ENCODE measurements around the gene ID2. TPM values are rescaled to one million over a fixed set of nuclear protein-coding genes. Genes with fewer than 3 reads are reported as not detected.

The ID2 gene
- total and polyA plus RNA-seq, 2 donors (not counting 1 experiment from before 2014, with no cell fraction given): 15.0 to 25.9 TPM

- no peaks in the 10 kb centered on the region for H3K79me2 ChIP-seq (ENCODE audit: control insufficient read depth, insufficient read depth, low read length)
- no peaks in the 10 kb centered on the region for H3K36me3 ChIP-seq (replicated peaks in 1 of 2; ENCODE audit: control extremely low read depth in 1 of 2, control insufficient read depth in 1 of 2, extremely low read depth in 1 of 2, insufficient read depth in 2 of 2, low read length in 1 of 2)
- no peaks in the 10 kb centered on the region for H4K20me1 ChIP-seq (ENCODE audit: control insufficient read depth, insufficient read depth, low read length, poor library complexity, severe bottlenecking)
- WGBS (ENCODE audit: insufficient coverage): 58% methylated on average over 7 of the region's 7 CpGs
- no peaks in the 10 kb centered on the region for H3K4me1 Mint-ChIP-seq
- TF ChIP-seq EZH2 (IDR thresholded peaks at IDR 0.05; ENCODE audit: borderline replicate concordance, insufficient read depth, low read depth, low read length, poor library complexity, severe bottlenecking): no peak
- TF ChIP-seq CTCF (IDR thresholded peaks at IDR 0.05): no peak
- no peak overlapping the region for H3K4me3 ChIP-seq (ENCODE audit: control extremely low read depth in 1 of 5, extremely low read depth in 1 of 5, insufficient read depth in 1 of 5, low read depth in 2 of 5, low read length in 4 of 5)
- no peak overlapping the region for H3K9ac ChIP-seq (ENCODE audit: low read length)
- H3K27me3 Mint-ChIP-seq: peaks cover 45% of the 10 kb centered on the region
- H3K9me3 Mint-ChIP-seq (ENCODE audit: insufficient read depth): no peaks in the 10 kb centered on the region
- ATAC-seq (ENCODE audit: low read depth) (no peak), DNase-seq (no peak)
- intact Hi-C loops (cut with micrococcal nuclease): no loop called here
- CTCF ChIA-PET: interaction anchor here (1.2 kb wide), 1 partner anchor 14 kb away, joined by 3 read pairs; no protein-coding TSS in a partner anchor
- H3K27ac ChIP-seq (ENCODE audit: low read length in 2 of 2): no peak overlapping the region
- POLR2A ChIA-PET: no interaction called here
- H3K4me2 ChIP-seq (replicated peaks; ENCODE audit: low read depth, low read length, poor library complexity, severe bottlenecking): no peak overlapping the region
- peaks cover 0 to 14% (median 7%) of the 10 kb centered on the region in 4 experiments for H3K27me3 ChIP-seq (replicated peaks in 1 of 4; ENCODE audit: control extremely low read depth in 1 of 4, control insufficient read depth in 3 of 4, insufficient read depth in 4 of 4, low read length in 3 of 4)
- H3K27ac Mint-ChIP-seq: no peak overlapping the region
- H3K4me1 ChIP-seq (ENCODE audit: control insufficient read depth in 2 of 2, insufficient read depth in 2 of 2, low read length in 2 of 2): no peaks in the 10 kb centered on the region
- no peak overlapping the region for H2AFZ ChIP-seq (ENCODE audit: insufficient read depth, low read depth, low read length, poor library complexity, severe bottlenecking)
- H3K4me3 Mint-ChIP-seq: no peak overlapping the region
- peaks cover 0 to 8% (median 1%) of the 10 kb centered on the region in 3 donors for H3K9me3 ChIP-seq (ENCODE audit: control extremely low read depth in 1 of 3, control insufficient read depth in 2 of 3, insufficient read depth in 1 of 3, low read length in 2 of 3)
These were observed 10.9 kb downstream of the ID2 start for GRCh38 chr2:8692783-8693156.

GRCh38 chr2:8693157-8693821 lies 11.4 kb downstream of the ID2 start:
- Mint-ChIP-seq H3K27me3 (peaks cover 42% of the 10 kb centered on the region), H3K9me3 (ENCODE audit: insufficient read depth) (no peaks in the 10 kb centered on the region), H3K27ac (no peak overlapping the region), H3K4me1 (no peaks in the 10 kb centered on the region), H3K4me3 (no peak overlapping the region)
- intact Hi-C loops (cut with micrococcal nuclease): no loop called here
- Histone ChIP-seq H3K79me2 (ENCODE audit: control insufficient read depth, insufficient read depth, low read length) (no peaks in the 10 kb centered on the region), H3K36me3 (replicated peaks in 1 of 2; ENCODE audit: control extremely low read depth in 1 of 2, control insufficient read depth in 1 of 2, extremely low read depth in 1 of 2, insufficient read depth in 2 of 2, low read length in 1 of 2) (no peaks in the 10 kb centered on the region), H3K9ac (ENCODE audit: low read length) (no peak overlapping the region), H3K27me3 (replicated peaks in 1 of 4; ENCODE audit: control extremely low read depth in 1 of 4, control insufficient read depth in 3 of 4, insufficient read depth in 4 of 4, low read length in 3 of 4) (peaks cover 0 to 14% (median 5%) of the 10 kb centered on the region in 4 experiments), H3K4me3 (ENCODE audit: control extremely low read depth in 1 of 5, extremely low read depth in 1 of 5, insufficient read depth in 1 of 5, low read depth in 2 of 5, low read length in 4 of 5) (no peak overlapping the region), H3K4me2 (replicated peaks; ENCODE audit: low read depth, low read length, poor library complexity, severe bottlenecking) (no peak overlapping the region), H3K9me3 (ENCODE audit: control extremely low read depth in 1 of 3, control insufficient read depth in 2 of 3, insufficient read depth in 1 of 3, low read length in 2 of 3) (peaks cover 0 to 12% (median 1%) of the 10 kb centered on the region in 3 donors), H4K20me1 (ENCODE audit: control insufficient read depth, insufficient read depth, low read length, poor library complexity, severe bottlenecking) (no peaks in the 10 kb centered on the region), H3K4me1 (ENCODE audit: control insufficient read depth in 2 of 2, insufficient read depth in 2 of 2, low read length in 2 of 2) (no peaks in the 10 kb centered on the region), H2AFZ (ENCODE audit: insufficient read depth, low read depth, low read length, poor library complexity, severe bottlenecking) (no peak overlapping the region), H3K27ac (ENCODE audit: low read length in 2 of 2) (no peak overlapping the region)
- TF ChIP-seq CTCF (IDR thresholded peaks at IDR 0.05): no peak
- TF ChIP-seq EZH2 (IDR thresholded peaks at IDR 0.05; ENCODE audit: borderline replicate concordance, insufficient read depth, low read depth, low read length, poor library complexity, severe bottlenecking): no peak
- no peak for DNase-seq
- ChIA-PET CTCF (interaction anchor here (1.2 kb wide), 1 partner anchor 15 kb away, joined by 3 read pairs; no protein-coding TSS in a partner anchor), POLR2A (no interaction called here)
- WGBS (ENCODE audit: insufficient coverage): 26% methylated on average over 30 of the region's 30 CpGs
- no peak for ATAC-seq (ENCODE audit: low read depth)

Measured in B cell (primary cell).